ENCODE data around the gene IRF9. TPM values are rescaled to one million over a fixed set of nuclear protein-coding genes. Genes with fewer than 3 reads are reported as not detected.

Gene IRF9
- total and polyA plus RNA-seq, 2 of the 13 experiments (the other 11 are each of a cell fraction or from before 2014, with no cell fraction given) = 14.9 to 49.7 TPM

DNA sequence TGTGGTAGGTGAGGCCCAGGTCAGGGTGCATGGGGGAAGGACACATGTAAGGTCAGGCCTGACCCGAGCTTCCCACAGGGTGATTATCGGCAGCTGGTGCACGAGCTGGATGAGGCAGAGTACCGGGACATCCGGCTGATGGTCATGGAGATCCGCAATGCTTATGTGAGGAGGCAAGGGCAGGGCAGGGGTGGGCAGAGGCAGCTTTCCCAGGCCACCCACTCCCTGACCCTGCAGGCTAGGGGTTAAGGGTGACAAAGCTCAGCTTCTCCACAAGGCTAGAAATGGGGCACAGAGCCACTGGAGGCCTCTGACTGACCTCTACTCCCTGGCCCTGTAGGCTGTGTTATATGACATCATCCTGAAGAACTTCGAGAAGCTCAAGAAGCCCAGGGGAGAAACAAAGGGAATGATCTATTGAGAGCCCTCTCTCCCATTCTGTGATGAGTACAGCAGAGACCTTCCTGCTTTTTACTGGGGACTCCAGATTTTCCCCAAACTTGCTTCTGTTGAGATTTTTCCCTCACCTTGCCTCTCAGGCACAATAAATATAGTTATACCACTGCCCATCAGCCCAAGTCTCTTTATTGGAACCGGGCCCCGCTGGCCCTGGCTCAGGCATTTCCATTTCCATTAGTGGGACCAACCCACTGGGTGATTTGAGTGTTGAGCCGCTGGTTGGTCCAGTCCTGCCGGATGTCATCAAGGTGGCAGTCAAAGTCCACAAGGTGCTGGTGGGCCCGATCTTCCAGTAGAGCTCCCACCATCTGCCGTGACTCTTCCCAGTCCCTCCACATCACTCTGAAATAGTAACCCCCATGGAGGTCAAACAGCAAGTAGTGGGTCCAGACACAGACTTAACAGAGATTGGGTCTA, 22.4 kb upstream of the IRF9 start (continued):
- no peak for TF ChIP-seq U2AF1 (optimal IDR thresholded peaks at IDR 0.05; ENCODE audit: low read depth, low read length)
- TF ChIP-seq, protein P1, sequence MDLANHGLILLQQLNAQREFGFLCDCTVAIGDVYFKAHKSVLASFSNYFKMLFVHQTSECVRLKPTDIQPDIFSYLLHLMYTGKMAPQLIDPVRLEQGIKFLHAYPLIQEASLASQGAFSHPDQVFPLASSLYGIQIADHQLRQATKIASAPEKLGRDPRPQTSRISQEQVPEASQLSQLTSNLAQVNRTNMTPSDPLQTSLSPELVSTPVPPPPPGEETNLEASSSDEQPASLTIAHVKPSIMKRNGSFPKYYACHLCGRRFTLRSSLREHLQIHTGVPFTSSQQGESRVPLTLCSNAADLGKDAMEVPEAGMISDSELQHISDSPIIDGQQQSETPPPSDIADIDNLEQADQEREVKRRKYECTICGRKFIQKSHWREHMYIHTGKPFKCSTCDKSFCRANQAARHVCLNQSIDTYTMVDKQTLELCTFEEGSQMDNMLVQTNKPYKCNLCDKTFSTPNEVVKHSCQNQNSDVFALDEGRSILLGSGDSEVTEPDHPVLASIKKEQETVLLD (CRISPR knock-in tag; IDR thresholded peaks at IDR 0.05; ENCODE audit: low read depth) = no peak
- TF ChIP-seq THYN1 (CRISPR knock-in tag; IDR thresholded peaks at IDR 0.05; ENCODE audit: borderline replicate concordance, low read depth) = no peak
- TF ChIP-seq ZSCAN22 (CRISPR knock-in tag; IDR thresholded peaks at IDR 0.05) = no peak
- TF ChIP-seq, protein P2, sequence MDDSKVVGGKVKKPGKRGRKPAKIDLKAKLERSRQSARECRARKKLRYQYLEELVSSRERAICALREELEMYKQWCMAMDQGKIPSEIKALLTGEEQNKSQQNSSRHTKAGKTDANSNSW (CRISPR knock-in tag; IDR thresholded peaks at IDR 0.05; ENCODE audit: borderline replicate concordance) = no peak
- no peak for TF ChIP-seq BRCA1 (CRISPR knock-in tag; IDR thresholded peaks at IDR 0.05)
- TF ChIP-seq HMG20A (CRISPR knock-in tag; IDR thresholded peaks at IDR 0.05; ENCODE audit: borderline replicate concordance) = no peak
- TF ChIP-seq ZNF724P (CRISPR knock-in tag; IDR thresholded peaks at IDR 0.05; ENCODE audit: borderline replicate concordance) = no peak
- TF ChIP-seq KAT8 (CRISPR knock-in tag; IDR thresholded peaks at IDR 0.05) = no peak
- TF ChIP-seq KDM1A (CRISPR knock-in tag; IDR thresholded peaks at IDR 0.05) = no peak
- TF ChIP-seq, protein P3, sequence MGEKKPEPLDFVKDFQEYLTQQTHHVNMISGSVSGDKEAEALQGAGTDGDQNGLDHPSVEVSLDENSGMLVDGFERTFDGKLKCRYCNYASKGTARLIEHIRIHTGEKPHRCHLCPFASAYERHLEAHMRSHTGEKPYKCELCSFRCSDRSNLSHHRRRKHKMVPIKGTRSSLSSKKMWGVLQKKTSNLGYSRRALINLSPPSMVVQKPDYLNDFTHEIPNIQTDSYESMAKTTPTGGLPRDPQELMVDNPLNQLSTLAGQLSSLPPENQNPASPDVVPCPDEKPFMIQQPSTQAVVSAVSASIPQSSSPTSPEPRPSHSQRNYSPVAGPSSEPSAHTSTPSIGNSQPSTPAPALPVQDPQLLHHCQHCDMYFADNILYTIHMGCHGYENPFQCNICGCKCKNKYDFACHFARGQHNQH (CRISPR knock-in tag; IDR thresholded peaks at IDR 0.05) = 0 out of 2 replicates have a peak, but pooled peaks have one; percentile 1
- TF ChIP-seq ELF1 (CRISPR knock-in tag; IDR thresholded peaks at IDR 0.05) = no peak
- TF ChIP-seq NFYC (CRISPR knock-in tag; IDR thresholded peaks at IDR 0.05) = no peak
- no peak for TF ChIP-seq ZNF773 (CRISPR knock-in tag; IDR thresholded peaks at IDR 0.05; ENCODE audit: borderline replicate concordance)
- TF ChIP-seq ZNF263 (CRISPR knock-in tag; IDR thresholded peaks at IDR 0.05) = peak; percentile 44; the same call in 1 of the 2 replicates
- TF ChIP-seq ZNF839 (CRISPR knock-in tag; IDR thresholded peaks at IDR 0.05; ENCODE audit: borderline replicate concordance) = no peak
- TF ChIP-seq, protein P4, sequence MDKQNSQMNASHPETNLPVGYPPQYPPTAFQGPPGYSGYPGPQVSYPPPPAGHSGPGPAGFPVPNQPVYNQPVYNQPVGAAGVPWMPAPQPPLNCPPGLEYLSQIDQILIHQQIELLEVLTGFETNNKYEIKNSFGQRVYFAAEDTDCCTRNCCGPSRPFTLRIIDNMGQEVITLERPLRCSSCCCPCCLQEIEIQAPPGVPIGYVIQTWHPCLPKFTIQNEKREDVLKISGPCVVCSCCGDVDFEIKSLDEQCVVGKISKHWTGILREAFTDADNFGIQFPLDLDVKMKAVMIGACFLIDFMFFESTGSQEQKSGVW (CRISPR knock-in tag; IDR thresholded peaks at IDR 0.05; ENCODE audit: borderline replicate concordance) = no peak
- TF ChIP-seq ZNF441 (CRISPR knock-in tag; IDR thresholded peaks at IDR 0.05; ENCODE audit: borderline replicate concordance) = no peak
- no peak for TF ChIP-seq ZFYVE20 (CRISPR knock-in tag; IDR thresholded peaks at IDR 0.05; ENCODE audit: borderline replicate concordance, low read depth)
- TF ChIP-seq PRMT3 (CRISPR knock-in tag; IDR thresholded peaks at IDR 0.05; ENCODE audit: borderline replicate concordance, low read depth) = no peak
- TF ChIP-seq ZNF296 (CRISPR knock-in tag; conservative IDR thresholded peaks at IDR 0.05) = no peak
- TF ChIP-seq, protein P5, sequence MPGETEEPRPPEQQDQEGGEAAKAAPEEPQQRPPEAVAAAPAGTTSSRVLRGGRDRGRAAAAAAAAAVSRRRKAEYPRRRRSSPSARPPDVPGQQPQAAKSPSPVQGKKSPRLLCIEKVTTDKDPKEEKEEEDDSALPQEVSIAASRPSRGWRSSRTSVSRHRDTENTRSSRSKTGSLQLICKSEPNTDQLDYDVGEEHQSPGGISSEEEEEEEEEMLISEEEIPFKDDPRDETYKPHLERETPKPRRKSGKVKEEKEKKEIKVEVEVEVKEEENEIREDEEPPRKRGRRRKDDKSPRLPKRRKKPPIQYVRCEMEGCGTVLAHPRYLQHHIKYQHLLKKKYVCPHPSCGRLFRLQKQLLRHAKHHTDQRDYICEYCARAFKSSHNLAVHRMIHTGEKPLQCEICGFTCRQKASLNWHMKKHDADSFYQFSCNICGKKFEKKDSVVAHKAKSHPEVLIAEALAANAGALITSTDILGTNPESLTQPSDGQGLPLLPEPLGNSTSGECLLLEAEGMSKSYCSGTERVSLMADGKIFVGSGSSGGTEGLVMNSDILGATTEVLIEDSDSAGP (CRISPR knock-in tag; IDR thresholded peaks at IDR 0.05; ENCODE audit: borderline replicate concordance) = no peak
- TF ChIP-seq SETDB1 (CRISPR knock-in tag; IDR thresholded peaks at IDR 0.05; ENCODE audit: borderline replicate concordance) = no peak
- no peak for TF ChIP-seq BRD4 (CRISPR knock-in tag; IDR thresholded peaks at IDR 0.05)
- TF ChIP-seq, protein P6, sequence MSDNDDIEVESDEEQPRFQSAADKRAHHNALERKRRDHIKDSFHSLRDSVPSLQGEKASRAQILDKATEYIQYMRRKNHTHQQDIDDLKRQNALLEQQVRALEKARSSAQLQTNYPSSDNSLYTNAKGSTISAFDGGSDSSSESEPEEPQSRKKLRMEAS (IDR thresholded peaks at IDR 0.05) = no peak

Data from HepG2 (cell line).